GM12864 (cell line): Measurements from ENCODE around the gene COX6A1.

Experiments
- DNase-seq: peaks from one replicate; pipeline ENCODE4 v3.0.0-alpha.2; 2011; ENCODE audit warnings: low read depth
- H3K4me3 ChIP-seq: 2 replicates; pipeline ENCODE4 v1.5.1; 2011; ENCODE audit warnings: mild to moderate bottlenecking, low read depth, low read length, control low read depth
- TF ChIP-seq, protein P1 (sequence below): IDR thresholded peaks from 2 replicates; pipeline ENCODE4 v1.5.1; 2011; ENCODE audit warnings: low read depth, mild to moderate bottlenecking, moderate library complexity, low read length, control low read depth, inconsistent platforms; ENCODE audit errors: missing control alignments

The COX6A1 gene

DNA sequence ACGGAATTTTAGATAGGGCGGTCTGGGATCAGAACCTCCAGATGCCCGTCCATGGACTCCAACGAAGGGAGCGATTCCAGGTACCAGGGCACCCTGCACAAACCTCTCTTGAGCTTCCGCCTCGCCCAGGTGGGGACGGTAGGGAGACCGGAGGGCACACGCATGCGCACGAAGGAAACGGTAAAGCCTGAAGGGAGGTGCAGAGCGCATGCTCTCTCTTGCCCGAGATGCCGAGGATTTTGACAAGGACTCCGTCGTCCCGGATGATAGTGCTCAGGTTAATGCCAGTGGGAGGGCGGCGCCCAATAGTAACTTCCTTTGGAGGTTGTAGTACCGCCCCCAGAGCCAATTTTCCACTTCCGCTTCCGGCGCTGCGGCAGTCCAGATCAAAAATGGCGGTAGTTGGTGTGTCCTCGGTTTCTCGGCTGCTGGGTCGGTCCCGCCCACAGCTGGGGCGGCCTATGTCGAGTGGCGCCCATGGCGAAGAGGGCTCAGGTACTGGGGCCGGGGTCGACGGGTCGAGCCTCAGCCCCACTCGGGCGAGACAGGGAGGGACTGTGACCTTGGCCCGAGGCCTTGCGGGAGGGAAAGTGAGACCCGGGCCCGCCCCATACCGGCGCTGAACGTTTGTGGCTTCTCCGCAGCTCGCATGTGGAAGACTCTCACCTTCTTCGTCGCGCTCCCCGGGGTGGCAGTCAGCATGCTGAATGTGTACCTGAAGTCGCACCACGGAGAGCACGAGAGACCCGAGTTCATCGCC, at the start of gene COX6A1:
Gene COX6A1, plus strand, starts transcription at position 379 of the 760 bp plus-strand sequence. Its CDS starts 14 bp downstream, at position 393.
- TF ChIP-seq, protein P1, sequence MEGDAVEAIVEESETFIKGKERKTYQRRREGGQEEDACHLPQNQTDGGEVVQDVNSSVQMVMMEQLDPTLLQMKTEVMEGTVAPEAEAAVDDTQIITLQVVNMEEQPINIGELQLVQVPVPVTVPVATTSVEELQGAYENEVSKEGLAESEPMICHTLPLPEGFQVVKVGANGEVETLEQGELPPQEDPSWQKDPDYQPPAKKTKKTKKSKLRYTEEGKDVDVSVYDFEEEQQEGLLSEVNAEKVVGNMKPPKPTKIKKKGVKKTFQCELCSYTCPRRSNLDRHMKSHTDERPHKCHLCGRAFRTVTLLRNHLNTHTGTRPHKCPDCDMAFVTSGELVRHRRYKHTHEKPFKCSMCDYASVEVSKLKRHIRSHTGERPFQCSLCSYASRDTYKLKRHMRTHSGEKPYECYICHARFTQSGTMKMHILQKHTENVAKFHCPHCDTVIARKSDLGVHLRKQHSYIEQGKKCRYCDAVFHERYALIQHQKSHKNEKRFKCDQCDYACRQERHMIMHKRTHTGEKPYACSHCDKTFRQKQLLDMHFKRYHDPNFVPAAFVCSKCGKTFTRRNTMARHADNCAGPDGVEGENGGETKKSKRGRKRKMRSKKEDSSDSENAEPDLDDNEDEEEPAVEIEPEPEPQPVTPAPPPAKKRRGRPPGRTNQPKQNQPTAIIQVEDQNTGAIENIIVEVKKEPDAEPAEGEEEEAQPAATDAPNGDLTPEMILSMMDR: no peak
- peak; percentile 99 for DNase-seq
- H3K4me3 ChIP-seq: peak within 1 kb of the TSS; percentile 93

DNA sequence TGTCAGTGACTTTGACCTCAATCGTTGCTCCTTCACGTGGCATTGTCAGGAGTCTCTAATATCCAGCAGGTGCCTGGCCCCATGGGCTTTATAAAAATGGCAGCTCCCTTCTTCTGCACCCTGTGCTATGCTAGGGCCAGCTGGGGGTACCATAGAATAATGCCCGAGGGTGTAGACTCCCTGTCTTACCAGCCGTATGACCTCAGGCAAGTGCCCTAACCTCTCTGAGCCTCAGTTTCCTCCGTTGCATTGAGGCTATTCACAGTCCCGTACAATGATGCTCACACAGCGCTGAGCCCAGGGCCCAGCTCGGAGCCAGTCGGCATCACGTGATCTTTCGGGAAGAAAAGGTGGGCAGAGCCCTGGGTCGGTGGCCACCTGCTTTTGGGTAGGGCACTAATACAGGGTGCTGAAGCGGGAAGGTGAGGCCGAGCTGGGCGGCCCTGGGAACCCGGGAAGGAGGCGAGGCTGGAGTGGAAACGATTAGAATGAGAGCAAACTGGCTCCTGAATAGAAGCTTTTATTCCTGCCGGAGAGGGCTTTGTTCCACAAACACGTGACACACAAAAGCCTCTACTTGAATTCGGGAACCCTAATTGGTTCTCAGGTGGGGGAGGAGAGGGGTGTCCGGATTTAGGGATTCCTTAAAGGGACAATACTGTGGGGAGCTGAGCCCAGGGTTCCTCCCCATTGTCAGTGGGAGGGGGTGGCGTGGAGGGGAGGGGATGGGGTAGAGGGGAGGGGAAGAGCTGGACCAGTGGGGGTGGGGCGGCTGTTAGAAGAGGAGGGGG, 49.0 kb upstream of the COX6A1 start:
- H3K4me3 ChIP-seq: no peak overlapping the region
- TF ChIP-seq, protein P1: no peak
- DNase-seq: no peak

DNA sequence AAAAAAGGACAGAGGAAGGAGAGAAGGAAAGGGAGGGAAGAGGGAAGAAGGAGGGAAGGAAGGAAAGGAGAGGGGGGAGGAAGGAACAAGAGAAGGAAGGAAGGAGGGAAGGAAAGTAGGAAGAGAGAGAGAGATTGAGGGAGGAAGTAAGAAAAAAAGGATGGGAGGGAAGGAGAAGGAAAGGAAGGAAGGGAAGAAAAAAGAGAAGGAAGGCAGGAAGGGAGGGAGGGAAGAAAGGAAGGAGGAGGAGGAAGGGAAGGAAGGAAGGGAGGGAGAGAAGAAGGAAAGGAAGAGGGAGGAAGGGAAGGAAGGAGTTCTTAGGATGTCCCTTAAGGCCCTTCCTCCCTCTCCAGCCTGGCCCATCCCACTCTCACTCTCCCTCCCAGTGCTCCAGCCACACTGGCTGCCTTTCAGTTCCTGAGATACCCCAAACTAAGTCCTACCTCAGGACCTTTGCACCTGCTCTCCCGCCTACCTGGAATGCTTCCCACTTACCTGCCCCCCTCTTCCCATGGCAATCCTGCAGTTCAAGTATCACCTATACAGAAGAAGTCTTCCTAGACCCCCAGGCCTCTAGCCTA, 47.3 kb upstream of the COX6A1 start:
- H3K4me3 ChIP-seq: no peak overlapping the region
- TF ChIP-seq, protein P1: no peak
- DNase-seq: no peak

DNA sequence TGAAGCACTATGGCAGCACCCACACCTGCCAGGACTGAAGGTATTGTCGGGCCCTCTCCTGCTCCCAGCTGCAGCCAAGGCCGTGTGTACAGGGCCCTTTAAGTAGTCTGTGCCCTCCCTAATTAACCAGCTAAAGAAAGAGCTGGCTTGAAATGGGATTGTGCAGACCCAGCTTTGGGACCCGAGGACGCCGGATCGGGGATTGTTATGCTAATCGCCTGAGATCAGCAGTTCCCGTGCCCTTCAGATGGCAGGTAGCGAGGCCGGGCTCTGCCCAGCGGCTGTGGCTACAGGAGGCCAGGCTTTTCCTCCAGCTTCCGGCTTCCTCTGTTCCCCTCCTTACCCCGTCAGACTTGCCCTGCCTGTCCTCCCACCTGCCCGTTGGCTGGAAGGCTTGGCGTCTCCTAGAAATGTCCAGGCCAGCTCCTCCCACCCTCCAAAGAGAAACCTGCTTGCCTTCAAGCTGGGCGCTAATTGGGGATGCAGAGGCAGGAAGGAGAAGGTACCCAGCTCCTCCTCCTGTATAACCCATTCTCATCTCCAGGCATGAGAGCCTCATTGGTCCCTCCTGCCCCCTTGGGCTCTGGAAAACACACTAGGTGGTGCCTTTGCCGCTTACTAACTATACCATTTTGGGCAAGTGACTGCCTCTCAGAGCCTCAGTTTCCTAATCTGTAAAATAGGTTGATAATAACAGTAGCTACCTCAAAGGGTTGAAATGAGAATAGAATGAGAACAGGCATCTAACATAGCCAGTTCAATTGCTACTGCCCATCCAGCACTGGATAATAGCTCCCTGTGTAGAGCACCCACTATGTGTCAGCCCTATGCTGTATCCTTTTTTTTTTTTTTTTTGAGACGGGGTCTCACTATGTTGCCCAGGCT, 43.2 kb upstream of the COX6A1 start:
- TF ChIP-seq, protein P1: no peak
- no peak for DNase-seq
- no peak overlapping the region for H3K4me3 ChIP-seq

DNA sequence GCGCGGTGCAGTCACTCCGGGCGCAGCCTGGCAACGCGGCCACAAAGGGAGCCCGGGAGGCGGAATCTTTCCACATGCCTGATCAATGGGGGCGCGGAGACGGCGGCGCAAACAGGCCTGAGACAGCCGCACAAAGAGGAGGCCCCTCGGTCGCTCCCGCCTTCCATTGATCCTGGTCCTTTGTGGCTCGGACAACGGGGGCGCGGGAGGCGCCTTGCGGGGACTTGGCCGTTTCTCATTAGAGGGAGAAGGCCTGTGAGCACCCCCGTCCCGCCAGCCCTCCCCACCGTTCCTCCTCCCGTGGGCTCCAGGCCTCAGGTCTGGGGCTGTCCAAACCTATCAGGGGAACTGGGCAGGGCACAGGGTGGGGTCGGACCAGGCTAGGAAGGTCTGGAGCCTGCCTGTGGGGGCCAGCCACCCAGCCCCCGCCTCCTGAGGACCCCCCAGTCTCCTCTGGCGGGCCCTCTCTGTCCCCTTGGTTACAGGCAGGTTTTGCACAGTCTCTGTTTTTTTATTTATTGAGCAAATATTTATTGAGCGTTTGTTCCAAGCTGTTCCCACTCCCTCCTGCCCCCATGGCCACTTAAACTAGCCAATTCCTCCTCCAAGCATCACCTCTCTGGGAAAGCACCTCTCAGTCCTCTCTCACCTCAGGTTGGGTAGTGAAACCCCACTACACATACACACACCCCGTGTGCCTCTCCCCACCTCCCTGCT, 39.9 kb upstream of the COX6A1 start:
- DNase-seq: no peak
- TF ChIP-seq, protein P1: no peak
- no peak overlapping the region for H3K4me3 ChIP-seq

DNA sequence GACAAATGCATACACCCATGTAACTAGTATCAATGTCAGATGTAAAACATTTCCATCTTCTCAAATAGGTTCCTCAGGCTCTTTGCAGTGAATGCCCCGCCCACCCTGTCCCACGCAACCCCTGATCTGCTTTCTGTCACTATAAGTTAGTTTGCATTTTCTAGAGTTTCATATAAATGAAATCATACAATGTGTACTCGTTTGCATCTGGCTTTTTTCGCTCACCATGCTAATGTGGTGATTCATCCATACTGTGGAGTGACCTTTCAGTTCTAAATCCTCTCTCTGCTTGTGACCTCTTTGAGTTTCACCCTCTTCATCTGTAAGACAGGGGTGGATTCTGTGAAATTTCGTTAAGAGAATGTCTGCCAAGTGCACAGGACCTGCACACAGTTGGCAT, 38.4 kb upstream of the COX6A1 start:
- no peak overlapping the region for H3K4me3 ChIP-seq
- TF ChIP-seq, protein P1: no peak
- DNase-seq: peak; percentile 5
